HG02610 (cell line): ENCODE data around the gene IL17REL.

ENCODE experiments used
- ATAC-seq: cut with Tn5 transposase; IDR thresholded peaks from one replicate; pipeline ENCODE4 v1.9.1; 2021; ENCODE audit warnings: mild to moderate bottlenecking, moderate library complexity; ENCODE audit not compliant: unreplicated experiment

IL17REL gene

DNA sequence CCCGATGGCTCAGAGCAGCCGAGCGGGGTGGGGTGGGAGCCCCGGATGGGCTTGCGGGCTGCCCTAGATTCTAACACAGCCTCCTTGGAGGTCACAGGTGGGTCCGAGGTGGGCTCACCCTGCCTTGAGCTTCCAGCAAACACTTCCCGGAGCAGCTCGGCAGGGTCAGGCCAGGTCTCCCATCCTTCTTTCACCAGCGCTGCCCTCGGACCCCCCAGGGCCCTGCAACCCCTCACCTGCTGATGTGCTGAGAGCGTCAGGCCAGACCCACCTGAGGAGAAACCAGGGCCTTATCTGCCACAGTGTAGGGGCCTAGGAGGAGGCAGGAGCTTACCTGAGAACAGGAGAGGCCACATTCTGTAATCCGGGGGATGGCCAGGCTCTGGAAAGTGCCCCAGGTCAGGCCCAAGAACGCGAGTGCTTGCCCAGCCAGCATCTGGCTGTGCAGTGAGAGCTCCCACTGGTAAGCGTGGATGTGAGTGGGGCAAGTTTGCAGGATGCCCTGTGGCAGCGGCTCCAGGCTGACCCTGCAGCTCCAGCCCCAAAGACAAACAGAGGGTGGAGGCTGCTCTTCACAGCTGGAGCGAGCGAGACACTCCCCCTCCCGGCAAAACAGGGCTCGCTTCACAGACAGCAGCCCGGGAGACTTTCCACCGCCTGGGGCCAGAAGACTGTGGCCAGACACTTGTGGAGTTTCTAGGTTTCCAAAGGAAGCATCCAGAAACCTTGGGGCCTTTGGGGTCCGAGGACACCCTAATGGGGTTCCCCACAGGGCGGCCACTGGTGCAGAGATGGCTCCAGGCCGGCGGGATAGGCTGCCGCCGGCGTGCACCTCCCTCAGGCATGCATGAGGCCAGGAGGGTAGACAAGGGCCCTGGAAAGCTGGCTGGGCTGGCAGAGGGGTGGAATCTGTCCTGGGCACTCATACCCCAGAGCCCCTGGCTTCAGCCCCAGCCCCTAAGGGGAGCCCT, at the start of gene IL17REL:
Gene IL17REL, minus strand, starts transcription at position 555 of the 971 bp plus-strand sequence. Its CDS starts 119 bp downstream, at position 436.
- no peak for ATAC-seq

- no peak for ATAC-seq
Observed at GRCh38 chr22:50061824-50062355, 49.3 kb upstream of the IL17REL start.

DNA sequence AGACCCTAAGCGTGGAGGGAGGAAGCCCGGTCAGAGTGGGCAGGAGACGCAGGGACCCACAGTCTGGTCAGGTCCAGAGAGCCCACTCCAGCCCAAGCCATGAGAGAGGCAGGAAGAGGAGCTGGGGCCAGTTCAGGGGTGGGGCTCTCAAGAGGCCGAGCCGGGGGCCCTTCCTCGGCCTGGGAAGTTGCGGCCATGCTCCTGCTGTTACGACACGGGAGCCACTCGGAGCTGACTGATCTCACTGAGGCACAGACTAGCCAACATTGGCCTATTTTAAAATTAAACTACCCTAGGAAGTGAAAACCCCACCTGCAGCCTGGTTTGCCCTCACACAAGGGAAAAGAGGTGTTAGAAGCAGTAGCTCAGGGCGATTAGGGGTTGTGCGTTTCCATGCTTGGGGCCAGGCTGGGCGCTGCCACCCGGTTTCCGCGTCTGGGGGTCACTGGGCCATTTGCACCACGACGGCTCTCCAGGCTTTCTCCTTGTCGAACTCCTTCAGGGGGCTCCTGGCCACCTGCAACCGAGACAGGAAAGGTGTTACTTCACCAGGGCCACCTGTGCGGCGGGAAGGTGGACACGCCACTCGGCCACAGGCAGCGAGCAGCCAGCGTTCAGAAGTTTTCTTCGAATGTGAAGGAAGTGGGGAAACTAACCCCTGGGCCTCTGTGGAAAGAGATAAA, 48.7 kb upstream of the IL17REL start:
- ATAC-seq, result no peak

GRCh38 chr22:50060441-50061140, 48.0 kb upstream of the IL17REL start:
- no peak for ATAC-seq

DNA sequence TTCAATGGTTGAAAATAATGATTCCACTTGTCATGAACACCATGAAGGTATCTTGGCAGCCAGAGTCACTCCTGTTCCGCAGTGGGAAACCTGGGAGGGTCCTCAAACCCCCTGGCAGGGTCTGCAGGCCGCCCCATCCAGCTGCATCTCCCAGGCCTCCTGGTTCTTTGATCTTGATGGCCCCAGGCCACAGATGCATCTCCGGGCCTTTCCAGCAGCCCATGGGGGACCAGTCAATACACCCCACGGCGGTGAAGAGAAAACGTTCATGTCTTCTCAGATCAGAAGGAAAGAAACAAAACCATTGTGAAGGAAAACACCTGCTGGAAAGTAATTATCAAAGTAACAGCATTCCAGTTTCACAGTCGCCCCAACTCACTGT, 47.3 kb upstream of the IL17REL start:
- no peak for ATAC-seq

GRCh38 chr22:50058906-50059880, 46.6 kb upstream of the IL17REL start:
- no peak for ATAC-seq

GRCh38 chr22:50058061-50058905, 45.7 kb upstream of the IL17REL start, which contains the start of gene TTLL8:
Gene TTLL8 (minus strand): TSS chr22:50058298.
- no peak for ATAC-seq

DNA sequence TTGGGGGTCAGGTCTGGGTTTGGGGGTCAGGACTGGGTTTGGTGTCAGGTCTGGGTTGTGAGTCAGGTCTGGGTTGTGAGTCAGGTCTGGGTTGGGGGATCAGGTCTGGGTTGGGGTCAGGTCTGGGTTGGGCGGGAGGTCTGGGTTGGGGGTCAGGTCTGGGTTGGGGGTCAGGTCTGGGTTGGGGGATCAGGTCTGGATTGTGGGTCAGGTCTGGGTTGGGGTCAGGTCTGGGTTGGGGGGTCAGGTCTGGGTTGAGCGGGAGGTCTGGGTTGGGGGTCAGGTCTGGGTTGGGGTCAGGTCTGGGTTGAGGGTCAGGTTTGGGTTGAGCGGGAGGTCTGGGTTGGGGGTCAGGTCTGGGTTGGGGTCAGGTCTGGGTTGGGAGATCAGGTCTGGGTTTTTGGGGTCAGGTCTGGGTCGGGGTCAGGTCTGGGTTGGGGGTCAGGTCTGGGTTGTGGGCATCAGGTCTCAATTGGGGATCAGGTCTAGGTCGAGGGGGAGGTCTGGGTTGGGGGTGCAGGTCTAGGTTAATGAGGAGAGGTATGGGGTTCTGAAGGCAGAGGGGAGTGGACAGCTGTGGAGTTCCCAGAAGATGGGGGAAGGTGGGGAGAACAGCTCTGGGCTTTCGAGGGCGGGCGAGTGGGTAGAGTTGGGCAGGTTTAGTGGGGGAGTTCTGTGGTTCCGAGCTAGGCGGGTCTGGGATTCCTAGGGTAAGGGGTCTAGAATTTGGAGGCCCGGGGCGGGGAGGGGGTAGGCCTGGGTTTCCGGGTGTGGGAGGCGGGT, 44.9 kb upstream of the IL17REL start:
- no peak for ATAC-seq

DNA sequence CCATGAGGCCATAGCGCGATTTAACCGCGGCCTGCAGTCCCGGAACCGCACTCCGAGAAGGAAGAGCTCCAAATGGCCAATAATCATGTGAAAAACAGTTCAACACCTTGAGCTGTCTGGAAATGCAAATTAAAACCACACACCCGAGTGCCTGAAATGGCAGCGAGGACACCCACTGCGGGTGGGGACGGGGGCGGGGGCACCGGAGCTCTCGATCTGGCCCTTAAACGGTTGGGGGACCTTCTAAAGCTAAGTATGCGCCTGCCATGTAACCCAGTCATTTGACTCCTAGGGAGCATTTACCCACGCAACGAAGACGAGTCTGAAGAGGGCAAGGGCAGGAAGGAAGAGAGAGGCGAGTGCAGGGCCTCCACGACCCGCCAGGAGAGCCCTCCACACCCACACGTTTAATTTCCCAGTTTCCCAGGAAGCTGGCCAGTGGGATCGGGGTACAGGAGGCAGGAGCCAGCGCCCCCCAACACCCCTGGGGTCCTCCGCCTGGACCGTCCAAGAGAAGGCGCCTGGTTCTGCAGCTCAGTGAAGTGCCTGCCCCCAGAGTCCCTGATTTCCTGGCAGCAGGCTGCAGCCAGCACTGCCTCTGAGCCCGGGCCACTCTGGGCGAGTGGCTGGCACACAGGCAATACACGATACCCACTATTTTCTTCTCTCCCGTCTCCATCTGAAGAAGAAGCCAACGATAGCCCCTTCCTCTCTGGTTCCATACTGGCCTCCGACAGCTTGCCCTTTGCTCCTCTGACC, 43.8 kb upstream of the IL17REL start:
- ATAC-seq, result no peak

DNA sequence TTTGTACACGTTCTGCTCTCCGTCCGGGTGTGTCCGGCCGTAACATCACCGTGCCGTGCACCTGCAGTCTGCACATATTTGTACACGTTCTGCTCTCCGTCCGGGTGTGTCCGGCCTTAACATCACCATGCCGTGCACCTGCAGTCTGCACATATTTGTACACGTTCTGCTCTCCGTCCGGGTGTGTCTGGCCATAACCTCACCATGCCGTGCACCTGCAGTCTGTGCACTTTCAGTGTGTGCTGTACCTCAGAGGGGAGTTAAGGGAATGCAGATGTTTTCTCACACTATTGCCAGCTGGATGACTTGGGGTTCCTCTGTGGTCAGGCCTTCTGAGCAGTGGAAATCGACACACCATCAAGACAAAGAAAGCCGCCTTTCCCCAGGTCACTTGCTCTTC, 41.3 kb upstream of the IL17REL start:
- ATAC-seq, result no peak

- ATAC-seq, result no peak
Observed at GRCh38 chr22:50051930-50052329, 39.4 kb upstream of the IL17REL start.

GRCh38 chr22:50049299-50050195, 37.0 kb upstream of the IL17REL start:
- no peak for ATAC-seq

DNA sequence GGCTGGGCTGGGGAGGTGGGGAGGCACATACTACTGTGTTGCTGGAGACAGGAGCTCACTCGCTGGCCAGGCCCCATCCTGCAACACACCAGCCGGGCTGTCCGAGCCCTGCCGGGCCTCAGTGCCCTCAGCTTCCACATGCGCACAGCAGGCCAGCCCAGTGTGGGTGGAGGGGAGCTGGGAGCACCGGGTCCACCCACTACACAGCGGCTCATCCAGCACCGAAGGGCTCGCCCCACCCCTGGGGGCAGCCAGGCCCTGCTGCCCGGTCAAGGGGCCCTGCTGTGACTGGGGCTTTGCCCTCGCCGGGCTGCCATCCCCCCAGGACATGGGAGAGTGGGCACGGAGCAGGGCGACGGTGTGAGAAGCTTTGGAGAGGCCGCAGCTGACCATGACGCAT, 36.3 kb upstream of the IL17REL start:
- no peak for ATAC-seq

- ATAC-seq, result no peak
Observed at GRCh38 chr22:50048061-50048765, 35.6 kb upstream of the IL17REL start.

GRCh38 chr22:50047346-50047745, 34.8 kb upstream of the IL17REL start:
- no peak for ATAC-seq
